HG03025 (cell line): Measurements from ENCODE around the gene SDK2.

Experiments used
- ATAC-seq: cut with Tn5 transposase; IDR thresholded peaks from one replicate; pipeline ENCODE4 v1.9.1; 2021; ENCODE audit warnings: mild to moderate bottlenecking, moderate library complexity; ENCODE audit not compliant: unreplicated experiment, low FRiP score

SDK2 gene

DNA sequence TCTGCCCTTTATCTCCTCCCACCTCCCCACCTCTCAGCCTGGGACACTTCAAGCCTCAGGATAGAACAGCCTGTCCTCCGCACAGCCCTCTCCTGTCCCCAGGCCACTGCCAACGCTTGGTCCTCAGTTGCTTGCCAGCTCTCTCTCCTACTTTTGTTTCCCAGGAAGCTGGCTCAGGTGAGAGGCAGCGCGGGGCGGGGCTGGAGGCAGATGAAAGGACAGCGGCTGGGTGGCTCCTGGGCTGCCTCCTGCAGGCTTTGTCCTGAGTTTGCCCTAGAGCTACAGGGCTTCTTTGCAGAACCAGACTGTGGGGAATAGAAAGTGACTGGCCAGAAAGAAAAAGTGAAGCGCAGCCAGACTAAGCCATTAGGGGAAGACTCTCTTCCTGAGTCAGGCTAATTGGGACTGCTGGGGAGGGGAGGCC is 284.2 kb downstream of the SDK2 start:
- no peak for ATAC-seq

- no peak for ATAC-seq
Observed at GRCh38 chr17:73359352-73359751, 284.9 kb downstream of the SDK2 start.

- ATAC-seq = no peak
Observed at GRCh38 chr17:73358668-73359067, 285.6 kb downstream of the SDK2 start.

DNA sequence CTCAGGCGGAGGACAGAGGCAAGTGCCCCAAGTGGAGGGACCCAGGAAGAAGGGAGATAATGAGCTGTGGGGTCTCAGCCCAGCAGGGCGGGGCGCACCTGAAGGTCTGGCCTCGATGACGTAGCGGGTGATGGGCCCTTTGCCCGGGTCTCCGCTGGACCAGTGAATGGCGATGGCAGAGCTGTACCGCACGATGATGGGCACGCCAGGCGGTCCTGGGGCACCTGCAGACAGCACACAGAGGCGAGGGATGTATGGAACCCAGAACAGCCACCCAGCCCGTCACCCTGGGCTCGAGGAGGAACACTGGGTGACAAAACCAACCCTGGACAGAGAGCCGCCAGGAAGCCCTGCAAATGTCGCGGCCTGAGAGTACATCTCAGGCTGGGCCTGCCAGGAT is 286.3 kb downstream of the SDK2 start:
- no peak for ATAC-seq

- ATAC-seq = no peak
Observed at GRCh38 chr17:73357318-73357717, 286.9 kb downstream of the SDK2 start.

DNA sequence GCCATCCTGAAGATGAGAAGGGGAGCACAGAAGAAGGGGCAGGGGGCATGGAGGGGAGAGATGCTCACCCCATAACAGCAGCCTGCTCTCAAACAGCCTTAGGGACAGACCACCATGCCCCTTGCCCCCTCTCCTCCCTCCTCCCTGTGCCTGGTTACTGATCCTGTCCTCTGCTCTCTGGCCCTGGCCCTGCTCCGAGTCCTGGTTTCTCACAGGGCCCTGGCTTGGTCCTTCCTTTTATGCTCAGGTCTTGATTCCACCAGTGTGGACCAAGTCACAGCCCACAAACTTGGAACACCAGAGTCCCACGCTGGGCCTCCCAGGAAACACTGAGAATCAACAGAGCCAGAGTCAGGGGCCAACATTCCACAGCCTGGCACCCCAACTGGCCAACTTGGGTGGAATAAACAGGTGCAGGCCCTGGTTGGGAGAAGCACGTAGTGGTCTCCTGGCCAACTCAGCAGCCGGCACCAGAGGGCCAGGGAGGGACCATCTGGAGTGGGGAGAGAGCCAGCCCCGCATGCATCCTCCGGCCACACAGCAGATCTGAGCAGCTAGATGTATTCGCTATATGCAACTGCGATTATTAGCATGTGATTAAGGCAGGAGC is 287.6 kb downstream of the SDK2 start:
- no peak for ATAC-seq

DNA sequence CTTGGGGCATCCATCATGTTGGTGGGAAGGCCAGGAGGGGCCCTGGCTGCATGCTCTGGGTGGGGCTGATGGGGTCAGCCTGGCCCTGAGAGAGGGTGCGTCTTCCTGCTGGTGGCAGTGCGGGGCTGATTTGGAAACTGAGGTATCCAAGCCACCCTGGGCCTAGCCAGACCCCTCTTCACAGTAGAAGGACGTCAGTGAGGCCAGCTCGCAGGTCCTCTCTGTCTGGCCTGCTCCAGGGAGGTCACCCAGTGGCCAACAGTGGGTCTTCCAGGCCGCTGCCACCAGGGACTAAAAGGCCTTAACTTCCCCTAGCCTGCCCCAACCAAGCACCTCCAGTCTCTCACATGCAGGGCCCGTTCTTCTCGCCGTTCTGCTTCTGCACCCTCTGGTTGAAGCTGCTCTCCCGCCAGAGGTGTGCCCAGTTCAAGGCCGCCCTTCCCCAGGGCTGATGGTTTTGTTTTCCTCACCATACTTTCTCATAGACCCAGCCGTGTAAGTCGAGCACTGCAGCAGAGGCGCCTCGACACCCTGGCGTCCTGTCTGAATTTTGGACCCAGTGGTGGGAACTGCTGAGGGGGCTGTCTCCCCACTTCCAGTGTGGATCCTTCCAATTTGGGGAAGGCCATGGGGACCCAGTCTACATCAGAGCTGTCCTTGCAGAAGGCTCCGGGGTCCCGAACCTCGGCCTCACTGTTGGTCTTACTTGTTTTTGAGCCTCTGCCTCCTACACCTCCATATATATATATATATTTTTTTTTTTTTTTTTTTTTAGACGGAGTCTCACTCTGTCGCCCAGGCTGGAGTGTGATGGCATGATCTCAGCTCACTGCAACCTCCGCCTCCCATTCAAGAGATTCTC is 289.6 kb downstream of the SDK2 start:
- ATAC-seq = no peak

DNA sequence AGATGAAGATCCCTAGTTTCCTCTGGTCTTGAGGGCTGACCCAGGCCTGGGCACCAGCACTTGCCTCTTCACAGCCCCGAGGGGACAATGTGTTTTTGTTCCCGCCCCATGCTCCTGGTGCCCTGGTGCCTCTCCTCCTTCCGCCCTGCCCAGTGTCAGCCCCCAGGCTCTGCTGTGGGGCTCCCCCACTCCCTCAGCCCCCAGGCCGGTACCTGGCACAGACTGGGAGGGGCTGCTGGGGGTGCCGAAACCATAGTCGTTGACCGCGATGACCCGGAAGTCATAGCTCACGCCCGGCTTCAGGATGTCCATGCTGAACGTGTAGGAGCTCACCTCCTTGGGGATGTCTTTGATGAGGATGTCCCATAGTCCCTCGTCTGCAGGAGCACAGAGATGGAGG is 292.0 kb downstream of the SDK2 start:
- ATAC-seq = no peak

GRCh38 chr17:73351764-73352163 is 292.5 kb downstream of the SDK2 start:
- no peak for ATAC-seq

DNA sequence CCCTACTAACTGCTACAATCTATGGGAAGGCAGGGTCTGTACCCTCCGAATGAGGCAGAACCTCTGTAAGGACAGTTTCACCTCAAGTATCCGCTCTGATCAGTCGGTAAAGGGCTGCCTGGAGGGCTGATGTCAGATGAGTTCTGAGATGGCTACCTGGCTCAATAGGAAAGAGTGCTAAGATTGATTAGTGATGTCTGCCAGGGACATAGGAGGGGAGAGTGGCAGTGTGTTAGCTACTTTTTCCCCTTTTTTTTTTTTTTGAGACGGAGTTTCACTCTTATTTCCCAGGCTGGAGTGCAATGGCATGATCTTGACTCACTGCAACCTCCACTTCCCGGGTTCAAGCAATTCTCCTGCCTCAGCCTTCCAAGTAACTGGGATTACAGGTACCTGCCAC is 293.4 kb downstream of the SDK2 start:
- no peak for ATAC-seq

DNA sequence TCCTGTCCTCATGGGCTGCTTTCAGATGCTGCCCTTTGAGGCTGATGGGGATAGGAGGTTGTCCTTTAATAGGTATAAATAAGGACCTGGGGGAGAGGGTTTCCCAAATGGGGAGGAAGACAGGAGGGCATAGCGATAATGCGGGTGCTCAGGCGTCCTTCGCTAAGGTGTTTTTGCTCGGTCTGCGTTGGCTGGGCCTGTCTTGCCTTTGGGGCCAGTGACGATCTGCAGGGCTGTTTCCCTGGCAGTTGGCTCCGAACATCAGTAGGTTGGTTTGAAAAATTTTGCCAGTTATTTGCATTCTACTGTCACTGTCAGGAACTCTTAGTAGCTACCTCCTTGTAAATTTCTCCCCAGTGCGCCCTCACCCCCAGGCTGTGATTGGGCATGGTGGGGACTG is 294.6 kb downstream of the SDK2 start:
- no peak for ATAC-seq

DNA sequence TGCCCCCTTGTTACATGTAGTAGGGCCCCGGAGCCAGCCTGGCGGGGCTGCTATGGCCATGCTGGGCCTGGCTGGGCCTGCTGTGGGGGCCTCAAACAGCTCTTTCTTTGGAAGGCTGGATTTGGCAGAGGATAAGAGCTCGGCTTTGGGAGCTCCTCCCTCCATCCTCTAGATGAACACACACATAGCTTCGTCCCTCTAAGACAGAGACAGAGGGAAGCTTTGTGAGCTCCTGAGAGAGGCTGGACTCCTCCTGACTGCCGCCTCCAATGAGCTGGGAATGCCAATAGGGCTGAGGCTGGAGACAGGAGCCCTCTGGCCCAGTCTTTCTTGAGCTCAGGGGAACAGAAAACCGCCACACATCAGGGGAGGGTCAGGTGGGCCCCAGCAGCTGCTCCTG is 295.1 kb downstream of the SDK2 start:
- ATAC-seq = no peak

GRCh38 chr17:73348829-73349095 is 295.5 kb downstream of the SDK2 start:
- ATAC-seq = no peak

DNA sequence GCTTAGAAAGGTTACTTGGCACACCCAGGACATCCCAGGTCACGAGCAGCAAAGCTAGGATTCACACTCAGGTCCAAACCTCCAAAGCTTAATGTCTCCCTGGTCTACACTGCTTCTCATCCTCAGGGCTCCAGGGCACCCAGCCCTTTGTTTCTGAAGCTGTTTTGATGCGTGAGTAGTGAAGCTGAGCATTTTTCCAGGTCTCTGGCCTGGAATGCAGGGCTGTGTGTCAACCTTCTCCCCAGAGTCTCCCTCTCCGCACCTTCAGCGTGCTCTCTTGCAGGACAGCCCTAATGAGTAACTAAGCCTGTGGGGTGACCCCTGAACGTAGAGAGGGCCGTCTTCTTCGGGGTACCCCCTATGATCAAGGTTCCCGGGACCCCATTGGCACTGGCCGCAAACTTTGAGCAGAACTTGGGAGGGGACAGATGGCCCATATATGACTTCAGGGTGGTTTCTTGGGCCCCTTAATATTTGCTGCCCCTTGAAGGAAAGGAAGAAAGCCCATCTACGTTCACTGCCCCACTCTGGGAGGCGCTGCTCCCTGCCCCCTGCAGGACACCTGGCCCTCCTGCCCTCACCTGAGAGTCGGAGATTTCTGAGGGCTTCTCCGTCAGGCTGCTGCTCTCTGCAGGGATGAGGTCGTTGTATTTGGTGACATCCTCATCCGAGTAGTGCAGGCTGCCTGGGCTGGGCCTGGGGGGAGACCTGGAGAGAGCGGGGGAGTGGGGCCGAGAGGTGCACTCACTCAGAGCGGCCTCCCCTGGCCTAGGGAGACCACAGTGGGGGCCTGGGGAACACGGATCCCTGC is 296.0 kb downstream of the SDK2 start:
- ATAC-seq = no peak

DNA sequence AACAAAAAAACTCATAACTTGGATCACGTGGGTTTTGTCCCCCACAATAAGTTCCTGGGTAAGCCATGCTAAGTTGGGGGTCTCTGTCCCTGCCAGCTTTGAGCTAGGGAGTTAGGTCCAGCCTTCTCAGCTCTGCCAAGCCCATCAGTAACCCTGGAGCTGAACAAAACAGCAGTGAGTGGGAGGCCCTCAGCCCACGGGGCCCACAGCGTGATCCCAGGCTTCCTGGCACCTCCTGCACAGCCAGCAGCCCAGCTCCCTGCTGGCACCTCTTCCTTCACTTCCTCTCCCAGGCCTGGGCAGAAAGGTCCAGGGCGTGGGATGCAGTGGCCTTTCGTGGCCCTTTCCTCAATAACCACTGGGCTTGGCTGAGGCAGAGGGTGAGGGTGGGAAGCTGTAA is 296.9 kb downstream of the SDK2 start:
- no peak for ATAC-seq

- no peak for ATAC-seq
Observed at GRCh38 chr17:73346501-73347162, 297.6 kb downstream of the SDK2 start.

GRCh38 chr17:73343739-73344454 is 300.3 kb downstream of the SDK2 start:
- no peak for ATAC-seq

GRCh38 chr17:73343168-73343634 is 301.0 kb downstream of the SDK2 start:
- no peak for ATAC-seq

DNA sequence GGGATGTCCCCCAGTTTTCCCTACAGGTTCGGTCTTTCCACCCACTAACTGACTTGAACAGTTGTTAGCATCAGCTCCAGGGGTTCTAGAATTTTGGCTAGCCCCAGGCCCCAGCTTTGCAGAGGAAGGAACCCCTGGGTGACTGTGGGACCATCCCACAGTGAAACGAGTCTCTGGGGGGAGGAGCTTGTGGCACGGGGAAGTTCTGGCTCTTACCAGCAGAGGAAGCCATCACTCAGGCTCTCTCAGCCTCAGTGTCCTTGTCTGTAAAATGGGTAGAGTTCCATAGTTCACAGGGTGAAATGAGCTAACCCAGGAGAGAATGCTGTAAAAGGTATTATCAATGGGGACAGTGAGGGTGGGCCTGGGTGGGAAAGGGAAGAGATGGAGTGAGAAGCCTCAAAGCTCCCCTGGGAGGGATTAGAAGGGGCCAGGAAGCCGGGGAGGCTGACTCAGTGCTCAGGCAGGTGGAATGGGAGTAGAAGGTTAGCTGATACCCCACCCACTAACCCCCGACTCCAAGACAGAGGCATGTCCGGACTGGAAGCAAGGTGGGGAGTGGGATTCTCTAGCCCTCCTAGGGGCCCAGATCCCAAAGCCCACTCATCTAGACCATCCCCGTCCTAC is 301.6 kb downstream of the SDK2 start:
- no peak for ATAC-seq

DNA sequence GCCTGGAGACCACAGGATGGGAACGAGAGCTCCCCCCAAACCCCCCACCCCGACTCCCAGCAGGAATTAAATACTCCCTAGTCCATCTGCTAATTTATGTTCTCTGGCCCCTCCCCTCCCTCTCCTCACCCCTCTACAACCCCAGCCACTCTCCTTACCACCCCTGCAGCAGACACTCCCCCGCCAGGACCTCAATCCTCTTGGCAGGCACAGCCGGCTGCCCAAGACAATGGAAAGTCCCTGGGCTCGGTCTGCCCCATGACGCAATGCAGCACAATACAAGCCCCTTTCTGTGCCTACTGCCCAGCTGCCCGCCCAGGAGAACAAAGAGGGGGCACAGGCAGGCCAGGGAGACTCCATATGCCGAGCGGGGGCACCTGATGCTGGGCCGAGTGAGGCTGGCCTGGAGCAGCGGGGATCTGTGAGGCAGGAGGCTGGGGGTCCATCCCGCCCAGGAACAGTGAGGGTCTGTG is 302.2 kb downstream of the SDK2 start:
- ATAC-seq = no peak
